ENCODE data around the gene DBF4B.

- TF ChIP-seq CTCF (IDR thresholded peaks at IDR 0.05; ENCODE audit: low read depth, low read length, poor library complexity, severe bottlenecking) = no peak
- TF ChIP-seq EZH2phosphoT487 (IDR thresholded peaks at IDR 0.05; ENCODE audit: borderline replicate concordance, low read length) = no peak
Observed at GRCh38 chr17:44751331-44751730, 42.9 kb downstream of the DBF4B start.

All from DOHH2 (cell line).